Ishikawa (cell line): ENCODE data around the gene PTTG1.

Source experiments
- EGR1 ChIP-seq: IDR thresholded peaks from 2 replicates; pipeline ENCODE4 v1.6.1; 2012
- EP300 ChIP-seq: IDR thresholded peaks from 2 replicates; pipeline ENCODE4 v1.6.1; 2012; ENCODE audit warnings: borderline replicate concordance
- FOXM1 ChIP-seq: IDR thresholded peaks from 2 replicates; pipeline ENCODE4 v1.6.1; 2012; ENCODE audit warnings: low read depth, borderline replicate concordance
- NFIC ChIP-seq: IDR thresholded peaks from 2 replicates; pipeline ENCODE4 v1.6.1; 2012
- TEAD4 ChIP-seq: IDR thresholded peaks from 2 replicates; pipeline ENCODE4 v1.6.1; 2012

GRCh38 chr5:160448886-160449285 lies 27.2 kb downstream of the PTTG1 start:
- TF ChIP-seq NFIC (no peak), FOXM1 (no peak), TEAD4 (no peak), EP300 (no peak), EGR1 (no peak)
